Smooth muscle cell (in vitro differentiated cells): ENCODE results near the gene KLC1. TPM values are rescaled to one million over a fixed set of nuclear protein-coding genes. Genes with fewer than 3 reads are reported as not detected.

Source experiments
- DNase-seq: peaks from one replicate; lab custom pipeline; 2025; ENCODE audit not compliant: unreplicated experiment; lab: John Stamatoyannopoulos, UW
- H2AFZ ChIP-seq: fragments of 200-600 bp; sonication (generic); 2 replicates; pipeline ENCODE4 v1.6.0; 2016; ENCODE audit warnings: antibody characterized with exemption, low read depth, mild to moderate bottlenecking
- H3F3A ChIP-seq: fragments of 200-600 bp; sonication (generic); 2 replicates; pipeline ENCODE4 v1.6.0; 2017; ENCODE audit warnings: antibody characterized with exemption, low read depth
- H3K27ac ChIP-seq: fragments of 200-600 bp; sonication (generic); 2 replicates; pipeline ENCODE4 v1.5.1; 2016; ENCODE audit warnings: low read depth, mild to moderate bottlenecking
- H3K27me3 ChIP-seq: fragments of 200-600 bp; sonication (generic); 2 replicates; pipeline ENCODE4 v1.6.1; 2016; ENCODE audit warnings: low read depth, mild to moderate bottlenecking
- H3K36me3 ChIP-seq: fragments of 200-600 bp; sonication (generic); 2 replicates; pipeline ENCODE4 v1.5.1; 2016; ENCODE audit warnings: low read depth
- H3K4me1 ChIP-seq: fragments of 200-600 bp; sonication (generic); 2 replicates; pipeline ENCODE4 v1.5.1; 2016; ENCODE audit warnings: low read depth
- H3K4me2 ChIP-seq: fragments of 200-600 bp; sonication (generic); 2 replicates; pipeline ENCODE4 v1.6.0; 2016; ENCODE audit warnings: mild to moderate bottlenecking
- H3K4me3 ChIP-seq: fragments of 200-600 bp; sonication (generic); 2 replicates; pipeline ENCODE4 v1.5.1; 2016; ENCODE audit warnings: mild to moderate bottlenecking
- H3K79me2 ChIP-seq: fragments of 200-600 bp; sonication (generic); 2 replicates; pipeline ENCODE4 v1.6.0; 2016; ENCODE audit warnings: low read depth, mild to moderate bottlenecking
- H3K9ac ChIP-seq: fragments of 200-600 bp; sonication (generic); 2 replicates; pipeline ENCODE4 v1.6.0; 2016; ENCODE audit warnings: low read depth
- H3K9me3 ChIP-seq: fragments of 200-600 bp; sonication (generic); replicated peaks from 2 replicates; pipeline ENCODE4 v1.5.1; 2016; ENCODE audit warnings: low read depth
- H4K20me1 ChIP-seq: fragments of 200-600 bp; sonication (generic); 2 replicates; pipeline ENCODE4 v1.6.0; 2016; ENCODE audit warnings: low read depth
- CTCF ChIP-seq: fragments of 200-600 bp; sonication (generic); IDR thresholded peaks from 2 replicates; pipeline ENCODE4 v1.5.1; 2017; ENCODE audit warnings: borderline replicate concordance, mild to moderate bottlenecking, antibody characterized with exemption; ENCODE audit not compliant: insufficient read depth, poor library complexity, severe bottlenecking
- WGBS: methylation state at CpG from one replicate; pipeline ENCODE4 v1.1.7; 2016; ENCODE audit warnings: low lambda C conversion rate; 5-methylcytosine and 5-hydroxymethylcytosine counted together
- polyA plus RNA-seq: library from polyadenylated mRNA; unstranded; fragments of >200 nt; fragmentation: Nextera tagmentation; extraction: Ambion mirVana; gene quantifications from 2 replicates; pipeline ENCODE4 v1.2.1, GENCODE V29; 2016
- total RNA-seq: library from RNA; depleted of rRNA; stranded (reverse); fragments of >200 nt; gene quantifications from 2 replicates; pipeline ENCODE4 v1.2.3, GENCODE V29; 2014

Gene KLC1
- total and polyA plus RNA-seq, 2 experiments from 2014 or later, result 167 to 224 TPM

DNA sequence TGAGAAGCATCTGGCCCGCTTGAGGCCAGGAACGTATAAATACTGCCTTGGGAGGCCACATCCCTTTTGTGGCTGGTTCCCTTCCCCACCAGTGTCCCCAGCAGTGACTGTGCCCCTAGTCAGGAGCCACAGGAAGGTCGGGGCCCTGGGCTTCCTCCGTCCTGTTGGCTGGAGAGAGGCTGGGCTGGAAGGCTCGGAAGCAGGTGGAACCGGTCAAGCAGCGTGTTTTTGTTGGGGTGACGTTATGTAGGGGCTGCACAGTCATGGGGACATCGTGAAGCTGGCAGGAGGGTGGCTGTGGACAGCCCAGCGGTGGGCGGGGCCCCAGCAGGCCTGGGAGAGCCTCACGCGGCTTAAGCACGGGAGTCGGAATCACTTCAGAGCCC, 76.1 kb downstream of the KLC1 start:
- H3K4me1 ChIP-seq, result no peaks in the 10 kb centered on the region
- H3K9ac ChIP-seq, result no peak overlapping the region
- peaks cover 28% of the 10 kb centered on the region for H4K20me1 ChIP-seq
- H3K36me3 ChIP-seq, result no peaks in the 10 kb centered on the region
- no peak overlapping the region for H3K4me2 ChIP-seq
- H3K79me2 ChIP-seq, result no peaks in the 10 kb centered on the region
- no peak overlapping the region for H3K27ac ChIP-seq
- H3K27me3 ChIP-seq, result no peaks in the 10 kb centered on the region
- H3K9me3 ChIP-seq, result no peaks in the 10 kb centered on the region
- H2AFZ ChIP-seq, result no peak overlapping the region
- no peak overlapping the region for H3K4me3 ChIP-seq
- H3F3A ChIP-seq, result no peaks in the 10 kb centered on the region
- WGBS, result 93% methylated on average over 15 of the region's 15 CpGs
- TF ChIP-seq CTCF, result no peak
- no peak for DNase-seq

DNA sequence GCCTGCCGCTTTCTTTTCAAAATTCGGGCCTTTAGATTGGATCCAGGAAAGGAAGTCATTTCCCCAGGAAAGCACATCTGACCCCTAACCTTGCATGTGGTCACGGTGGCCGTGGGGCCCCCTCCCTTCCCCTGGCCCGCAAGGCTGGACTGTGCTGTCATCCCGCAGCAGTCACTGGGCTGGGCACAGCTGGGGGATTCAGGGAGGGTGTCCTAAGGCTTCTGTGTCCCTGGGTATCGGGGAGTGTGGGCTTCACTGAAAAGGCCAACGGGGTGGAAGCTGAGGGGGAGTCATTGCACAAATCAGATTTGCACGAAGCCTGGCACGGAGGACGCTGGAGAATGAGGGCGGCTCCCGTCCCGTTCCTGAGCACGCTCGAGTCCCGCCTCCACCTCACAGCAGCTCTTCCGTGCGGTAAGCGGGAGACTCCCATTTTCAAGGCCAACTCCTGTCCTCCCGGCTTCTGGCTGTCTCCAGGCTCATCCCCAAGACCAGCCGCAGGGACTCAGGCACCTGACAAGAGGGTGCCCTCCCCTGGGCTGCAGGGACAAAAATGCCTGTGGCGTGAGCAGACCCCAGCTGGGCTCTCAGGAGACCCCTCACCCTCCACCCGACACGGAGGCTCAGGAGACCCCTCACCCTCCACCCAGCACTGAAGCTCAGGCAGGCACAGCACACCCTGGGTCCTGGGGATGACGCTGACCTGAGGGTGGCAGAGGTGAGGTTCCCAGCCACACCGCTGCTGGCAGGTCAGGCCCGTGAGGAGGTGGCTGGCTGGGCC, 76.7 kb downstream of the KLC1 start:
- Histone ChIP-seq H3K4me1 (no peaks in the 10 kb centered on the region), H3K79me2 (no peaks in the 10 kb centered on the region), H3K27ac (no peak overlapping the region), H2AFZ (no peak overlapping the region), H3K36me3 (no peaks in the 10 kb centered on the region), H3K4me2 (no peak overlapping the region), H3K27me3 (no peaks in the 10 kb centered on the region), H3K9ac (no peak overlapping the region), H3K9me3 (no peaks in the 10 kb centered on the region), H4K20me1 (peaks cover 22% of the 10 kb centered on the region), H3F3A (no peaks in the 10 kb centered on the region), H3K4me3 (no peak overlapping the region)
- 91% methylated on average over 28 of the region's 28 CpGs for WGBS
- no peak for DNase-seq
- TF ChIP-seq CTCF, result no peak

DNA sequence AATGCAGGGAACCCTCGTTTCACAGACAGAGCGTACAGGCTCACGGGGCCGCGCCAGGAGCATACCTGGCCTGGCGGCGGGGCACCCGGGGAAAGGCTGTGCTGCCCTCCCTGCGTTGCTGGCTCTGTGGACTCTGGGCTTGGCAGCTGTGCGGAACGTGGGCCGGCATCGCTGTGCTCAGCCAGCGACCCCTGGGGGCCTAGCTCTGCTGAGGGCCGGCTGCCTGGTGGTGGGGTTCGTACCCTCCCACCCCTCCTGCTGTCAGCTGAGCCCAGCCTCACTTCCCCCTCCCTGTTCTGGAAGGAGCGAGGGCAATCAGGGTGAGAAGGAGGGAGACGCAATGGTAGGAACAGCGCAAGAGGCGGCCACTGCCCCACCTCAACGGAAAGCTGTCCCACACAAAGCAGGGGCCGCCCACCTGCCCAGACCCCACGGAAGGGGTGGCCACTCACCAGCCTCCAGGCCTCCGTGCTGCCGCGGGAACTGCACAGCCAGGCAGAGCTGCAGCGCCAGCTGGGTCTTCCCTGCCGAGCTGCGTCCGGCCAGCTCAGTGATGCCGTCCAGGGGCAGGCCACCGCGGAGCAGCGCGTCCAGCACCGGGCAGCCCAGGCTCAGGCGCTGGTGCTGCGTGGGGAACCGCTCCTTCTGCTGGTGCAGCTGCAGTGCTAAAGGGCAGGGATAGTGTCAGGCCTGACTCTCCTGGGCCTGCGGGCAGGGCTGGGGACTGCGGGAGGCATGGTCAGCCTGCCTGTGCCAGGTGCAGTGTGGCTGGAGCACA, 77.7 kb downstream of the KLC1 start:
- Histone ChIP-seq H3K4me2 (no peak overlapping the region), H3K9me3 (no peaks in the 10 kb centered on the region), H3K27ac (no peak overlapping the region), H3K4me1 (no peaks in the 10 kb centered on the region), H3F3A (no peaks in the 10 kb centered on the region), H3K36me3 (no peaks in the 10 kb centered on the region), H4K20me1 (peaks cover 12% of the 10 kb centered on the region), H3K4me3 (no peak overlapping the region), H3K27me3 (no peaks in the 10 kb centered on the region), H3K79me2 (no peaks in the 10 kb centered on the region), H2AFZ (no peak overlapping the region), H3K9ac (no peak overlapping the region)
- no peak for TF ChIP-seq CTCF
- 95% methylated on average over 41 of the region's 41 CpGs for WGBS
- no peak for DNase-seq
